ENCODE measurements around the gene C2orf15.

The C2orf15 gene

GRCh38 chr2:99154643-99155536 lies 13.4 kb downstream of the C2orf15 start, which contains the start of the genes LIPT1 and TSGA10 (continued):
- no peak for TF ChIP-seq PRDM2 (tag by site-specific recombination; IDR thresholded peaks at IDR 0.05; ENCODE audit: borderline replicate concordance)
- no peak for TF ChIP-seq ZNF645 (tag by site-specific recombination; IDR thresholded peaks at IDR 0.05)
- no peak for TF ChIP-seq ZNF391 (tag by site-specific recombination; IDR thresholded peaks at IDR 0.05; ENCODE audit: borderline replicate concordance, low read depth)
- peak; percentile 89 for TF ChIP-seq PRDM10 (tag by site-specific recombination; IDR thresholded peaks at IDR 0.05)
- peak; percentile 88 for TF ChIP-seq ZNF76 (tag by site-specific recombination; IDR thresholded peaks at IDR 0.05; ENCODE audit: borderline replicate concordance, low read depth)
- TF ChIP-seq ZBTB49 (tag by site-specific recombination; IDR thresholded peaks at IDR 0.05; ENCODE audit: low read depth) = no peak
- TF ChIP-seq OVOL3 (tag by site-specific recombination; IDR thresholded peaks at IDR 0.05) = peak; percentile 41; the same call in 1 of the 2 replicates
- TF ChIP-seq BCL11B (tag by site-specific recombination; IDR thresholded peaks at IDR 0.05; ENCODE audit: low read depth) = no peak
- TF ChIP-seq ZNF501 (tag by site-specific recombination; IDR thresholded peaks at IDR 0.05) = peak; percentile 90
- TF ChIP-seq ZNF707 (tag by site-specific recombination; IDR thresholded peaks at IDR 0.05) = no peak
- TF ChIP-seq ZNF596 (tag by site-specific recombination; IDR thresholded peaks at IDR 0.05) = no peak
- TF ChIP-seq ZNF626 (tag by site-specific recombination; IDR thresholded peaks at IDR 0.05) = no peak
- TF ChIP-seq ZBTB10 (tag by site-specific recombination; IDR thresholded peaks at IDR 0.05) = peak; percentile 57; the same call in 1 of the 2 replicates
- TF ChIP-seq SCRT2 (tag by site-specific recombination; IDR thresholded peaks at IDR 0.05) = peak; percentile 97
- TF ChIP-seq ZNF239 (tag by site-specific recombination; IDR thresholded peaks at IDR 0.05) = no peak
- no peak for TF ChIP-seq YY1 (tag by site-specific recombination; IDR thresholded peaks at IDR 0.05)
- TF ChIP-seq PBX3 (CRISPR knock-in tag; IDR thresholded peaks at IDR 0.05) = no peak; the same call in 1 of the 2 replicates
- 0 out of 2 replicates have a peak, but pooled peaks have one; percentile 34 for TF ChIP-seq ZBTB20 (tag by site-specific recombination; IDR thresholded peaks at IDR 0.05)
- peak; percentile 66; the same call in 1 of the 2 replicates for TF ChIP-seq SP7 (tag by site-specific recombination; IDR thresholded peaks at IDR 0.05)
- TF ChIP-seq ZNF530 (tag by site-specific recombination; IDR thresholded peaks at IDR 0.05; ENCODE audit: low read depth) = no peak
- peak; percentile 94 for TF ChIP-seq ZFHX2 (tag by site-specific recombination; conservative IDR thresholded peaks at IDR 0.05)
